Lower leg skin (tissue), 4 donors: ENCODE measurements around the gene KCNN3. TPM values are rescaled to one million over a fixed set of nuclear protein-coding genes. Genes with fewer than 3 reads are reported as not detected.
"Not testable (repeated sequence)": the region's sequence is repeated elsewhere in the genome, so short reads cannot be mapped to it uniquely, and the experiment has no call there.

Experiments used
- DNase-seq, 2 donors: peaks; one replicate each; pipeline ENCODE4 v3.0.0-alpha.2; 2019; ENCODE audit warnings: low spot score in 2 of 2
- H3K4me3 ChIP-seq: fragments of 200-600 bp; sonication (generic); 2 replicates; pipeline ENCODE4 v1.5.1; 2017; ENCODE audit warnings: mild to moderate bottlenecking, low read depth; ENCODE audit not compliant: poor library complexity, severe bottlenecking
- POLR2A ChIP-seq, 2 donors: fragments of 450-650 bp; IDR thresholded peaks; one replicate each; pipeline ENCODE4 v1.6.1; 2016 to 2017; ENCODE audit warnings: antibody characterized with exemption in 2 of 2, mild to moderate bottlenecking in 1 of 2, moderate library complexity in 1 of 2
- WGBS, 2 donors: methylation state at CpG; one replicate each; pipeline ENCODE4 v1.1.5; 2018; 5-methylcytosine and 5-hydroxymethylcytosine counted together
- intact Hi-C: fragments of 100-400 bp; cut with DNase I; formaldehyde crosslinking; loops from one replicate; pipeline ENCODE4 v1.15.0; 2023; ENCODE audit warnings: low total_unique reads
- total RNA-seq, 4 donors: library from RNA; depleted of rRNA; stranded (reverse); fragments of >200 nt; gene quantifications; one replicate each; pipeline ENCODE4 v1.1.0, GENCODE V29; 2016
- TF ChIP-seq, protein P1 (sequence below), 3 donors: fragments of 450-650 bp; IDR thresholded peaks; one replicate each; pipeline ENCODE4 v1.5.1; 2016; ENCODE audit warnings: antibody characterized with exemption in 3 of 3, mild to moderate bottlenecking in 3 of 3, moderate library complexity in 2 of 3

KCNN3 gene
- total RNA-seq, 4 donors from 2014 or later, result 0.13 to 2.1 (median 0.36) TPM

DNA sequence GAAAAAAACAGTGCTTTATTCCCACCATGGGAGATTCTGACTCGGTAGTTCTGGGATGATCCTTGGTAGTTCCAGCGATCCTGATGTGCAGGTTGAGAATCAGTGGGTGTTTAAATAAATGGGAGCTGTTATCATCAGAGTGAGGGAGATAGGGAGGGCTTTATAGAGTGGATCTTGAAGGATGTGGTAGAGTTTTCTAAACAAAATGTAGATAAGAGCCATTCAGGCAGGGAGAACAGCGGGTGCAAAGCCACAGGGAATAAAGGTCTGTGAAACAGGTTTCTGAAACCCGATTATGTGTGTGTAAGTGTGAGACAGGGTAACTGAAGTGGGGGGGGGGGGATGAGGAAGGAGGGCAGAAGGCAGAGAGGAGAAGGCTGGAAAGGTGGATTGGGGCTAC lies 186.3 kb downstream of the KCNN3 start:
- no peak for DNase-seq
- WGBS, 2 donors, result 61 to 83% methylated on average over 3 to 4 of the region's 4 CpGs
- TF ChIP-seq POLR2A (IDR thresholded peaks at IDR 0.05), result no peak
- TF ChIP-seq, protein P1, sequence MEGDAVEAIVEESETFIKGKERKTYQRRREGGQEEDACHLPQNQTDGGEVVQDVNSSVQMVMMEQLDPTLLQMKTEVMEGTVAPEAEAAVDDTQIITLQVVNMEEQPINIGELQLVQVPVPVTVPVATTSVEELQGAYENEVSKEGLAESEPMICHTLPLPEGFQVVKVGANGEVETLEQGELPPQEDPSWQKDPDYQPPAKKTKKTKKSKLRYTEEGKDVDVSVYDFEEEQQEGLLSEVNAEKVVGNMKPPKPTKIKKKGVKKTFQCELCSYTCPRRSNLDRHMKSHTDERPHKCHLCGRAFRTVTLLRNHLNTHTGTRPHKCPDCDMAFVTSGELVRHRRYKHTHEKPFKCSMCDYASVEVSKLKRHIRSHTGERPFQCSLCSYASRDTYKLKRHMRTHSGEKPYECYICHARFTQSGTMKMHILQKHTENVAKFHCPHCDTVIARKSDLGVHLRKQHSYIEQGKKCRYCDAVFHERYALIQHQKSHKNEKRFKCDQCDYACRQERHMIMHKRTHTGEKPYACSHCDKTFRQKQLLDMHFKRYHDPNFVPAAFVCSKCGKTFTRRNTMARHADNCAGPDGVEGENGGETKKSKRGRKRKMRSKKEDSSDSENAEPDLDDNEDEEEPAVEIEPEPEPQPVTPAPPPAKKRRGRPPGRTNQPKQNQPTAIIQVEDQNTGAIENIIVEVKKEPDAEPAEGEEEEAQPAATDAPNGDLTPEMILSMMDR (IDR thresholded peaks at IDR 0.05), result no peak
- H3K4me3 ChIP-seq, result no peak overlapping the region
- intact Hi-C loops, result no loop called here

DNA sequence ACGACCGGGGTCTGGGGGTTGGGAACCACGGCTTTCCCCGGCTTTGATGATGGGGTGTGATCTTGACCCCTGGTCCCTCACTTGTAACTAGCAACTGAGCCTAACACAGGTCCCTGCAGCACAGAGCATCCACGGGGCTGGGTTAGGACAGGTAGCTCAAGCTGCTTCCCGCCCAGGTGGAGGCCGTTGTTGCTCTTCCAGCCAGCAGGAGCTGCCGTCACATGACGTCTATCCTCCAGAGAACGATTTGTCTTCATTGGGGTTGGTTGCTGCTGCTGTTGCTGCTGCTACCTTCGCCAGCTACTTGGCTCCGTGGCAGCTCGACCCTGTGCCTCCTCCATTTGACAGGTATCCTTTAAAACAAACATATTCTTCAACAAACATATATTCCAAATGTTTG lies 187.8 kb downstream of the KCNN3 start:
- intact Hi-C loops, result no loop called here
- WGBS, 2 donors, result 66 to 79% methylated on average over 13 of the region's 13 CpGs
- no peak for DNase-seq
- TF ChIP-seq POLR2A (IDR thresholded peaks at IDR 0.05), result no peak
- TF ChIP-seq, protein P1 (IDR thresholded peaks at IDR 0.05), result no peak
- H3K4me3 ChIP-seq, result no peak overlapping the region

DNA sequence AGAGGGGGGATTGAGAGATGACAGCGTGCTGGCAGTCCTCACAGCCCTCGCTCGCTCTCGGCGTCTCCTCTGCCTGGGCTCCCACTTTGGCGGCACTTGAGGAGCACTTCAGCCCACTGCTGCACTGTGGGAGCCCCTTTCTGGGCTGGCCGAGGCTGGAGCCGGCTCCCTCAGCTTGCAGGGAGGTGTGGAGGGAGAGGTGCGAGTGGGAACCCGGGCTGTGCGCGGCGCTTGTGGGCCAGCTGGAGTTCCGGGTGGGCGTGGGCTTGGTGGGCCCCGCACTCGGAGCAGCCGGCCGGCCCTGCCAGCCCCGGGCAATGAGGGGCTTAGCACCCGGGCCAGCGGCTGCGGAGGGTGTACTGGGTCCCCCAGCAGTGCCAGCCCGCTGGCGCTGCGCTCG lies 192.2 kb downstream of the KCNN3 start:
- DNase-seq, intact Hi-C loops, H3K4me3 ChIP-seq: not testable (repeated sequence)
- 95% methylated on average over 14 to 27 of the region's 27 CpGs for WGBS, 2 donors

DNA sequence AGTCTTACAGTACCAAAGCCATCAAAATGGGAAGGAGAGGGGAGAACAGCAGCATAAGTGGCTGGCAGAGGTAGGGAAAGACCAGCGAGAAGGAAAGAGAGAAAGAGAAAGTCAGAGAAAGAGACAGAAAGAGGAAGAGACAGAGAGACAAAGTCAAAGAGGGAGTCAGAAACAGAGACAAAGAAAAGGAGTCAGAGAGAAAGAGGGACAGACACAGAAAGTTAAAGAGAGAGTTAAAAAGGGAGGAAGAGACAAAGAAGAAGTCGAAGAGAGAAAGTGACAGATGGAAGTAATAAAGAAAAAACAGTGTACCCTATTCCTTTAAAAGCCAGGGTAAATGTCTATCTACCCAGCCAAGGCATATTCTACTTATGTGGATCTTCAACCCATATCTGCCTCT lies 193.2 kb downstream of the KCNN3 start:
- intact Hi-C loops, result not testable (repeated sequence)
- 67 to 86% methylated on average over 2 of the region's 2 CpGs for WGBS, 2 donors

DNA sequence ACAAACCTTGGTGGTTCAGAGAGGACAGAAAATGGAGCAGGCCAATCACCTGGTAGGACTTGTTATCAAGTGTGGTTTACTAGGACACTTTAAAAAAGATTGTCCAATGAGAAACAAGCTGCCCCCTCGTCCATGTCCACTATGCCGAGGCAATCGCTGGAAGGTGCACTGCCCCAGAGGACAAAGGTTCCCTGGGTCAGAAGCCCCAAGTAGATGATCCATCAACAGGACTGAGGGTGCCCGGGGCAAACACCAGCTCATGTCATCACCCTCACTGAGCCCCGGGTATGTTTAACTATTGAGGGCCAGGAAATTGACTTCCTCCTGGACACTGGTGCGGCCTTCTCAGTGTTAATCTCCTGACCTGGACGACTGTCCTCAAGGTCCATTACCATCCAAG lies 195.6 kb downstream of the KCNN3 start:
- H3K4me3 ChIP-seq, DNase-seq, intact Hi-C loops: not testable (repeated sequence)
- 72 to 77% methylated on average over 7 of the region's 7 CpGs for WGBS, 2 donors

More for the DNA sequence above, 193.2 kb downstream of the KCNN3 start:
- not testable (repeated sequence) for DNase-seq, H3K4me3 ChIP-seq

DNA sequence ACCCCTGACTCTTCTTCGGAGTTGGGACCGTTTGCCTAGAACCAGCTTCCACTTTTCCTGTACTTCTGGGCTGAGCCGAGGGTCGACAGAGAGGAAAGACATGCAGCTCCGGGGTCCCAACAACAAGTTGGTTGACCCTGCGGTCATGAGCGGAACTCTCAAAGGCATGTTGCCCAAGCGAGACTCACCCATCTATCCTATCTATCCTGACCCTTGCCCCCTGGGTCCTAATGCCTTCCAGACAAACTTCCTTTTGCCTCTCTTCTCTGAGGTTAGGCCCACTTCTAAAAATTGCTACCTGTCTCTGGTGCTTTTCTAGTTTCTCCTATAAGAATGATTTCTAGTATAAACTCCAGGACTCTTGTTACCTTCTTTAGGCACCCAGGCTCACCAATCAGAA lies 197.8 kb downstream of the KCNN3 start:
- WGBS, 2 donors, result 79 to 82% methylated on average over 8 of the region's 8 CpGs
- DNase-seq, H3K4me3 ChIP-seq, intact Hi-C loops: not testable (repeated sequence)

DNA sequence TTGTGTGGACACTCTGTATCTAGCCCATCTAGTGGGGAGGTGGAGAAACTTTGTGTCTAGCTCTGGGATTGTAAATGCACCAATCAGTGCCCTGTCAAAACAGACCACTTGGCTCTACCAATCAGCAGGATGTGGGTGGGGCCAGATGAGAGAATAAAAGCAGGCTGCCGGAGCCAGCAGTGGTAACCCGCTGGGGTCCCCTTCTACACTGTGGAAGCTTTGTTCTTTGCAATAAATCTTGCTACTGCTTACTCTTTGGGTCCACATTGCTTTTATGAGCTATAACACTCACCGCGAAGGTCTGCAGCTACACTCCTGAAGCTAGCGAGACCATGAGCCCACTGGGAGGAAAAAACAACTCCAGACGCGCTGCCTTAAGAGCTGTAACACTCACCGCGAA lies 198.7 kb downstream of the KCNN3 start:
- H3K4me3 ChIP-seq, DNase-seq, intact Hi-C loops: not testable (repeated sequence)
- WGBS, 2 donors, result 86 to 87% methylated on average over 9 of the region's 9 CpGs

DNA sequence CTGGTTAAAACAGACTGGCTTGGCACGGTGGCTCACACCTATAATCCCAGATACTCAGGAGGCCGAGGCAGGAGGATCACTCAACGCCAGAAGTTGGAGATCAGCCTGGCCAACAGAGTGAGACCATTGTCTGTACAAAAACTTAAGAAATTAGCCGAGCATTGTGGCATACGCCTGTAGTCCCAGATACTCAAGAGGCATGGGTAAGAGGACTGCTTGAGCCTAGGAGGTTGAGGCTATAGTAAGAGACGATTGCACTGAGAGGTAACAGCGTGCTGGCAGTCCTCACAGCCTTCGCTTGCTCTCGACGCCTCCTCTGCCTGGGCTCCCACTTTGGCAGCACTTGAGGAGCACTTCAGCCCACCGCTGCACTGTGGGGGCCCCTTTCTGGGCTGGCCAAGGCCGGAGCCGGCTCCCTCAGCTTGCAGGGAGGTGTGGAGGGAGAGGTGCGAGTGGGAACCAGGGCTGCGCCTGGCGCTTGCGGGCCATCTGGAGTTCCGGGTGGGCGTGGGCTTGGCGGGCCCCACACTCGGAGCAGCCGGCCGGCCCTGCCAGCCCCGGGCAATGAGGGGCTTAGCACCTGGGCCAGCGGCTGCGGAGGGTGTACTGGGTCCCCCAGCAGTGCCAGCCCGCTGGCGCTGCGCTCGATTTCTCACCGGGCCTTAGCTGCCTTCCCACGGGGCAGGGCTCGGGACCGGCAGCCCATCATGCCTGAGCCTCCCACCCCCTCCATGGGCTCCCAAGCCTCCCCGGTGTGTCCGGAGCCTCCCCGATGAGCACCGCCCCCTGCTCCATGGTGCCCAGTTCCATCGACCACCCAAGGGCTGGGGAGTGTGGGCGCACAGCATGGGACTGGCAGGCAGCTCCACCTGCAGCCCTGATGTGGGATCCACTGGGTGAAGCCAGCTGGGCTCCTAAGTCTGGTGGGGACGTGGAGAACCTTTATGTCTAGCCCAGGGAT lies 199.5 kb downstream of the KCNN3 start:
- intact Hi-C loops, H3K4me3 ChIP-seq, DNase-seq: not testable (repeated sequence)
- WGBS, 2 donors, result 86% methylated on average over 18 to 25 of the region's 41 CpGs
